Activated CD4-positive, CD25-positive, alpha-beta regulatory T cell treated with anti-CD3 and anti-CD28 coated beads, Interleukin-2, amount 50 U/mL, for 16 hours (primary cell): ENCODE results near the gene PARD6G.

Experiments used
- DNase-seq: peaks from one replicate; pipeline ENCODE4 v3.0.0-alpha.2; 2020; ENCODE audit warnings: low read depth, low spot score

The PARD6G gene

GRCh38 chr18:80108739-80109675, 138.3 kb downstream of the PARD6G start, which contains the start of gene ADNP2:
TSS of gene ADNP2 (plus strand) at chr18:80109262. CDS start at chr18:80117543, 8,281 bp downstream.
- peak; percentile 66 for DNase-seq

GRCh38 chr18:80108121-80108536, 139.2 kb downstream of the PARD6G start:
- no peak for DNase-seq

- no peak for DNase-seq
Observed at GRCh38 chr18:80107426-80107825, 139.9 kb downstream of the PARD6G start.
